PFSK-1 (cell line): Measurements from ENCODE around the gene COX6B1.

Experiments
- FOXP2 ChIP-seq: optimal IDR thresholded peaks from 2 replicates; pipeline ENCODE3; 2011; ENCODE audit warnings: borderline replicate concordance, control low read depth, inconsistent platforms; ENCODE audit not compliant: insufficient read depth; ENCODE audit errors: extremely low read length, extremely low read depth
- POLR2AphosphoS5 ChIP-seq: IDR thresholded peaks from 2 replicates; pipeline ENCODE4 v1.6.1; 2012; ENCODE audit warnings: low read depth, mild to moderate bottlenecking, control low read depth, low read length, moderate library complexity
- REST ChIP-seq, 2 experiments: IDR thresholded peaks; 2 replicates each; pipeline versions ENCODE4 v1.6.1 to v1.8.0; 2011 to 2012; ENCODE audit warnings: low read depth in 2 of 2, low read length in 2 of 2, control low read depth in 1 of 2, inconsistent platforms in 1 of 2, mild to moderate bottlenecking in 1 of 2, moderate library complexity in 1 of 2; ENCODE audit not compliant: insufficient read depth in 1 of 2
- SIN3A ChIP-seq: IDR thresholded peaks from 2 replicates; pipeline ENCODE4 v1.6.1; 2012; ENCODE audit warnings: mild to moderate bottlenecking, low read length, moderate library complexity, borderline replicate concordance; ENCODE audit not compliant: insufficient read depth
- TAF1 ChIP-seq: IDR thresholded peaks from 2 replicates; pipeline ENCODE4 v1.6.1; 2012; ENCODE audit warnings: low read length, control low read depth, borderline replicate concordance; ENCODE audit not compliant: insufficient read depth

DNA sequence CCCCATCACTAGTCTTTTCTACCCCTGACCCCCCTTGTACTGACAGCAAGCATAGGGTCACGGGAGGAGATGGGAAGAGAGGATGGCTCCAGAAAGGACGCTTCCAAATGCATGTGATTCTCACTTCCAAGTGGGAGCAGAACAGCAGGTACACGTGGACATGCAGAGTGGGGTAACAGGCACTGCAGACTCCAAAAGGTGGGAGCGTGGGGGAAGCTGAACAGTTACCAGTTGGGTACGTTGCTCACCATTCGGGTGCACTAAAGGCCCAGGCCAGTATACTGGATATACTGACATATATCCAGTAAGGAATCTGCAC, 8.8 kb upstream of the COX6B1 start:
- no peak for TF ChIP-seq POLR2AphosphoS5
- no peak for TF ChIP-seq SIN3A
- no peak for TF ChIP-seq REST (IDR thresholded peaks at IDR 0.05; ENCODE audit: insufficient read depth in 1 of 2, low read depth in 2 of 2, low read length in 2 of 2)
- TF ChIP-seq TAF1, result no peak
- no peak for TF ChIP-seq FOXP2
